GM12878 (cell line): ENCODE measurements around the gene APOE.

Experiments used
- CTCF ChIP-seq, 3 experiments: IDR thresholded peaks in 2 of 3; conservative IDR thresholded peaks in 1 of 3; 2 replicates each; pipeline ENCODE4 v1.5.1; 2011; ENCODE audit warnings: low read depth in 3 of 3, low read length in 3 of 3, mild to moderate bottlenecking in 3 of 3, control low read depth in 2 of 3, moderate library complexity in 2 of 3, inconsistent platforms in 1 of 3, mixed read lengths in 1 of 3; ENCODE audit not compliant: control insufficient read depth in 2 of 3, insufficient read depth in 1 of 3; ENCODE audit errors: extremely low read depth in 1 of 3
- EZH2 ChIP-seq: IDR thresholded peaks from 2 replicates; pipeline ENCODE4 v1.6.1; 2012; ENCODE audit warnings: low read depth, mild to moderate bottlenecking, control low read depth, inconsistent platforms, low read length, borderline replicate concordance; ENCODE audit not compliant: control insufficient read depth
- MAX ChIP-seq: IDR thresholded peaks from 2 replicates; pipeline ENCODE4 v1.6.1; 2012; ENCODE audit warnings: low read depth, low read length, improper control_type of control experiment
- MTA2 ChIP-seq: fragments of 450-650 bp; IDR thresholded peaks from 2 replicates; pipeline ENCODE4 v1.6.1; 2016; ENCODE audit warnings: low read depth, mild to moderate bottlenecking, moderate library complexity
- NFXL1 ChIP-seq: fragments of 450-650 bp; IDR thresholded peaks from 2 replicates; pipeline ENCODE4 v1.6.1; 2017; ENCODE audit warnings: antibody characterized with exemption, mild to moderate bottlenecking, borderline replicate concordance
- ZNF217 ChIP-seq: fragments of 450-650 bp; IDR thresholded peaks from 2 replicates; pipeline ENCODE4 v1.6.1; 2017; ENCODE audit warnings: antibody characterized with exemption, mild to moderate bottlenecking

- TF ChIP-seq CTCF (IDR thresholded peaks at IDR 0.05 in 2 of 3, conservative IDR thresholded peaks at IDR 0.05 in 1 of 3; ENCODE audit: control insufficient read depth in 2 of 3, extremely low read depth in 1 of 3, insufficient read depth in 1 of 3, low read depth in 3 of 3, low read length in 3 of 3) (no peak), ZNF217 (no peak), NFXL1 (no peak), MTA2 (no peak), EZH2 (no peak), MAX (no peak)
Observed at GRCh38 chr19:44889830-44890365, 15.7 kb upstream of the APOE start.
